Lung microvascular endothelial cell (primary cell): ENCODE results near the gene GAP43. TPM values are rescaled to one million over a fixed set of nuclear protein-coding genes. Genes with fewer than 3 reads are reported as not detected.

Experiments used
- DNase-seq, 2 donors: peaks; one replicate each; pipeline versions ENCODE4 v3.0.0 to v3.0.0-alpha.2; 2010; ENCODE audit warnings: low read depth in 2 of 2
- total RNA-seq: library from RNA; depleted of rRNA; stranded (reverse); fragments of >200 nt; gene quantifications from 2 replicates; pipeline ENCODE4 v1.2.1, GENCODE V29; 2014

GAP43 gene
- total RNA-seq, 1 donor from 2014 or later, result not detected

DNA sequence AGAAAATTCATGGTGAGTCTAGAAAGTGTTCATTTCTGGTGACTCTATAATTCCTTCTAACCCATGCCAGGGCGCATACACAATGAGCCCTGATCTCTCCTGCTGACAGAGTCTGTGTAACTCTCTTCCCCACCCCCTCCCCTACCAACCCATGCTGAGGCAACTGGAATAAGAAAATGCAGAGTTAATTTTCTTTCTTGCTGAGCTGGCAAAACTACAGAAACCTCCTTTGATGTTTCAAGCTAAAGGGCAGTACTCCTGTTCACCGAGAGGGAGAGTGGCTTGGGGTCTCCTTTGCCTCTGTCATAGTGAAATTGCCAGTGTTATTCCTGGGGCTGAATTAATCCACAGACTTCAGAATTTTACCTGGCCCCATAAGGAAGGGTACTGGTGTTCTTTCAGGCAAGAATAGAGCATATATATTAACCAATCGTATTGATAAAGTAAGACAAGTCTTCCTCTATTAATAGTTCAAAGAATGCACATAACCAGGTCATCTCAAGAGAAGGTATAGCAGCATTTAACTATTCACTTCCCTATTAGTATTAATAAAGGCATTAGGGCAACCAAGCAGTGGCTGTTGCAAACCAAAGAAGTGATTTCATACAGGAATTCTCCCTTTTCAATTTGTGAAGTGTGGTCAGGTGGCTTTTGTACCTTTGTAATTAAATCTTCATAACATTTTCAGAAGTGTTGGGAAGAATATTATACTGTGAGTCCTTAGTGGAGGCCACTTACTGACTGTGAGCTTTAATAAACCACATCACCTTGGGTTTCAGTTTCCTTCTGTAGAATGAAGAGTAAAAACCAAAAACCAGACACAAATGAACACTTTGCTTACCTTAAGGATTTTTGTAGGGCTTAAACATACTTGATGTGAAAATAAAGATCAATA, 4.1 kb downstream of the GAP43 start:
- DNase-seq, result no peak

DNA sequence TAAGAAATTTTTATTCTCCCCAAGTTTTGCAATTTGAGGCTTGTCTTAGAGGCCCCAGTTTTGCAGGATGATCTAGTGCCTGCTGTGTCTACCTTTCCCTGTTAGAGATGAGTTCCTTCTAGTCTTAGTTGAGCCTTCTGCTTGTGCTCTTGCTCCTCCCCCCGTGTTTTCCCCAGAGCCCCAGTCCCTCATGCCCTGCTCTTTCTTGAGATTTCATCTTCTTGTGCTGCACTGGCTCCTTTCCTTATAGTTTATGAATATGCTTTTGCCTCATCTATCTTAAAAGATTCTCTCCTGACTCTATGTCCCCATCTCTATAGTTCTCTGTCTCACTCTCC, 4.7 kb downstream of the GAP43 start:
- no peak for DNase-seq

DNA sequence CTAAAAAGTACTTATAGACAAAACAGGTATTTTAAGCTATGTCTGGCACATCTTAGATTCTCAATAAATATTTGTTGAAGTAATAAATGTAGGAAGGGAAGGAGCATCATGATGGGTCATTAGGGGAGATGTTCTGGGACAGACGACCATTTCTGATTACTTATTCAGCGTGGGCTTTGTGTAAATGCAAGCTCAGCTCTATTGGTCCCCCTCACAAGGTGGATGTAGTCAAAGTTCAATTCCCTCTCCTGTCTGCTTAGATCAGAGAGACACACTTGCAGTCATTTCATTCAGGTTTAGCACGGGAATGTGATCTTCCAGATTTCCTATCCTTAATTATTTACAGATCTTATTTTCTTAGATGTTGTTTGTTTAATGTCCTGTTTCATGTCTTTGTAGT, 7.5 kb downstream of the GAP43 start:
- no peak for DNase-seq

- DNase-seq, result no peak
These were observed 8.7 kb downstream of the GAP43 start for GRCh38 chr3:115632026-115632425.

DNA sequence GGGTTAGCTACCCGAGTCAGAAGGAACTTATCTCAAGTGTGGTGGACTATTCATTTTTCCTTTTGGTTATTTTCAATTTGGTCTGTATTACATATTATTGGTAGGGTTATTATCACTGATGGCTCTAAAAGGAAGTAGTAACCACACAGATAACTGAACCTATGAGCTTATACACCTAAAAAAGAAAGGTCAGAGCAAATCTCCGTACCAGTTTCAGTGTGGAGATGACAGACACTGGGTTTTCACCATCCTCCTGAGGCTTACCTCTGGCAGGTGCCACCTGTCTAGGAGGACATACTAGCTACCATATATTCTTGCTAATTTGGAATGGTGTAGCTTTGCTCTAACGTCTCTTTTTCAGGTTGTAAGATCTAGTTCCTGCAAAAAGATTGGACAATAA, 10.2 kb downstream of the GAP43 start:
- no peak for DNase-seq

- no peak for DNase-seq
These were observed 10.7 kb downstream of the GAP43 start for GRCh38 chr3:115634052-115634451.

GRCh38 chr3:115635406-115635805, 12.1 kb downstream of the GAP43 start:
- DNase-seq, result no peak

GRCh38 chr3:115638241-115638640, 14.9 kb downstream of the GAP43 start:
- DNase-seq, result no peak

GRCh38 chr3:115638991-115639390, 15.7 kb downstream of the GAP43 start:
- DNase-seq, result no peak

GRCh38 chr3:115644391-115644790, 21.1 kb downstream of the GAP43 start:
- no peak for DNase-seq

- no peak for DNase-seq
These were observed 22.8 kb downstream of the GAP43 start for GRCh38 chr3:115646027-115646690.

- no peak for DNase-seq
These were observed 25.2 kb downstream of the GAP43 start for GRCh38 chr3:115648559-115648958.

DNA sequence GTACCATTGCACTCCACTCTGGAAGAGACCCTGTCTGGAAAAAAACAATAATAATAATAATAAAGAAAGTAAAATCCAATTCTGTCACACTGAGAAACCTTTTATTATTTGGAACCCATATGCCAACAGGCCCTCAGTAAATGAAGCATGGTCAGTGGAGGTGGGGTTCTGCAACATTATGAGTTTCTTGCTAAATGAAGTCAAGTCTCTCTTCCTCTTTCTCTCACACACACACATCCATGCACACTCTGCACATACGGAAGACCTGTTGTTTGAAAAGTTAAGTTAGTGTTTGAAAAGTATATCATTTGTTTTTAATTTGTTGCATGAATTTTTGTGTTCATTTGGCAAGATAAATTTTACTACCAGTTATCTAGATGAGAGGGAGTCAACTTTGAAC, 27.8 kb downstream of the GAP43 start:
- no peak for DNase-seq

- no peak for DNase-seq
These were observed 28.3 kb downstream of the GAP43 start for GRCh38 chr3:115651599-115651998.

GRCh38 chr3:115652738-115653137, 29.4 kb downstream of the GAP43 start:
- DNase-seq, result no peak

DNA sequence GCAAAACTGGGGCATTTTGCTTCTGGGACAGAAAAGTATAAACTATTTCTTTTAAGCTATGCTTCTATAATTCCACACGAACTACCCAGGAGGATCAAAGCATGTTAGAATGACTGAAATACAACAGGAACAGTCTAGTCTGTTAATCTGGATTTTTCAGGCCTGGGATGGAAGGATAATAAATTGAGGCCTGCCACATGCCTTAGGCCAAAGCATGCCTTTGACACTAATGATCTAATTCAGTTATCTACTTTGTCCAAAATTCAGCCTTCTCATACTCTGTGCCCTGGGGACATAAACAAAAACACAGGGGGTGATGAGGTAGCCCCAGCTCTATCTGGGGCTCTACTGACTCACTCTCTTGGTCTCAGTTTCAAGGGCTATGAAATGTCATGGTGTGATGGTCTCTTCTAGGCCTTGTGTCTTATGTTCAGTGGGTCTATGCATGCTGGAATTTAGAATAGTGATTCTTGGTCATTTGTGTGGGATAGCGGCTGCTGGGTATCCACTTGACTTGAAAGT, 32.5 kb downstream of the GAP43 start:
- no peak for DNase-seq

- no peak for DNase-seq
These were observed 33.9 kb downstream of the GAP43 start for GRCh38 chr3:115657168-115657567.

GRCh38 chr3:115658032-115658336, 34.7 kb downstream of the GAP43 start:
- no peak for DNase-seq

DNA sequence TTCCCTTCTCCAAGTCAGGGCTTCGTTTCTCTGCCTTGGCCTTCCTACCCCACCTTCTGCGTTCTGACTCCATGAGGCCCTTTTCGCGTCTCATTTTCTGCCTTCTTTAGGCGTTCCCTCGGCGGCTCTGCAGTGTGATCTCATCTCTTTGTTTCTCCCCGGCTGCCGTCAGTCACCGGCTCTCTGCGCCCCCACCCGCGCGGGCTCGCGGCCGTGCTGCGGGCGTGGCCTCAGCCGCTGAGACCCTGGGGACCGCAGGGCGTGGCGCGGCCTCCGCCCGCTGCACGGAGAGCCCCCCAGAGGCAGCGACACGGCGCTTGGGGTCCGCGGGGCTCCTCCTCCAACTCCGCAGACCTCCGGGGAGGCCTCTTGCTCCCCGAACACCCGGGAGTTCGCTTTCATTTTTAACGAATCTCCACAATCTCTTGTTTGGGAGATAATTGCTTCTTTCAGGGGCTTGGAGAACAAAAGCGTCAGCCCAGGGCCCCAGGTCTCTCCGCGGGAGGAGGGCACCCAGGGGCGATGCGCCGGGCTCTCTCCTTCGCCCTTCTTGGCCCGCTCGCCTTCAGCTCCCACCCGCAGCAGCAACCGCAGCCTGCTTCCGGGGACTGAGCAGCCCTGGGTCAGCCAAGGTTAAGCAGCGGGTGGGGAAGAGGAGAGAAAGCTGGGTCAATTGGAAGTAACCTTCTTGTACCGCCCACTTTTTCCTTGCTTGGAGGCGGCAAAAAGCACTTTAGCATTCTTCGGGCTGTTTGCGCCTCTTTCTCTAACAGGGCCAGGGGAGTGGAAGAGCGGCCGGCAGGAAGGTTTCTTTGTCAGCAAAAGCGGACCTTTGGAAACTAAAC, 35.2 kb downstream of the GAP43 start:
- DNase-seq, result peak; percentile 63 to 89

DNA sequence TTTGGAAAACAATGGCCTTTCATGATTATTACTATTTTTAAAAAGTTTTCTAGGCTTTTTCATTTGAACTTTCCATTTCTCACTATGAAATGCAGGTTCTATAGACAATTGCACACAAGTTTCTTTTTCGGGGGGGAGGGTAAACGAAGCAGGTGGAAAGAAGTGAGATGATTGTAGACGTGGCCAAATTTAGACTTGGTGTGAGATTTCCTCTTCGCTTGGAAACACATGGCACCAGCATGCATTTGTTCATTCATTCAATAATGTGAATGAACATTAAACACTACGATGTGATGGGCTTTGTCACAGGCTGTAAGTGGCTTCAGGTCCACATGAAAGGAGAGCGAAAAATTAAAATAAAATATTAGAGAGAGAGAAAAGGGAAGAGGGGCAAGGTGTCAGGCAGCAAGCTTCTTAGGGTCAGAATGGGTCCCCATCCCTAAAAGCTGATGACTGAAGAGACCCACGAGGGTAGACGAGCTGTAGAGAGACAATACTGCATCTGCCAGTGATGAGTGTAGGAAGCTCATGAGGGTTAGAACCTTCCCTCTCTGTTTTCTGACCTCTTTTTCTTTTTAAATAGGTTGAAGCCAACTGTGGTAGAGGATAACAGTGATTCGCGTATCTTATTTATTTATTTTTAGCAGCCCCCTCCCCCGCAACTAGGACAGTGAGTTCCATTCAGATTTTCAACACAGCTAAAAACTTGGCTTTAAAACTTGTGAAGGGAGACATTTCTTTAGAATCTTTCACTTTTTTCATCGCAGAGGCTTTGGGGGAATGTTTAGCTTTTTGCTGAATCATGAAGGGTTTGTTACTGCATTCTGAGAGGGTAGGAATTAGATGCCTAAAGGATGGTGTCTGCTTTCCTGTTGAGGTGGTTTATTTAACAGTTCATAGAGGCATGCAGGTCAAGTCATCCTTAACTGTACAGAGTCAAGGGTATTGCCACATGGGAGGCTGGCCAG, 36.2 kb downstream of the GAP43 start:
- DNase-seq, result peak in 1 of 2 donors; percentile 2
